ENCODE results near the gene CDH15. TPM values are rescaled to one million over a fixed set of nuclear protein-coding genes. Genes with fewer than 3 reads are reported as not detected.

CDH15 gene
- total RNA-seq, 1 experiment from 2014 or later = 3.8 TPM

DNA sequence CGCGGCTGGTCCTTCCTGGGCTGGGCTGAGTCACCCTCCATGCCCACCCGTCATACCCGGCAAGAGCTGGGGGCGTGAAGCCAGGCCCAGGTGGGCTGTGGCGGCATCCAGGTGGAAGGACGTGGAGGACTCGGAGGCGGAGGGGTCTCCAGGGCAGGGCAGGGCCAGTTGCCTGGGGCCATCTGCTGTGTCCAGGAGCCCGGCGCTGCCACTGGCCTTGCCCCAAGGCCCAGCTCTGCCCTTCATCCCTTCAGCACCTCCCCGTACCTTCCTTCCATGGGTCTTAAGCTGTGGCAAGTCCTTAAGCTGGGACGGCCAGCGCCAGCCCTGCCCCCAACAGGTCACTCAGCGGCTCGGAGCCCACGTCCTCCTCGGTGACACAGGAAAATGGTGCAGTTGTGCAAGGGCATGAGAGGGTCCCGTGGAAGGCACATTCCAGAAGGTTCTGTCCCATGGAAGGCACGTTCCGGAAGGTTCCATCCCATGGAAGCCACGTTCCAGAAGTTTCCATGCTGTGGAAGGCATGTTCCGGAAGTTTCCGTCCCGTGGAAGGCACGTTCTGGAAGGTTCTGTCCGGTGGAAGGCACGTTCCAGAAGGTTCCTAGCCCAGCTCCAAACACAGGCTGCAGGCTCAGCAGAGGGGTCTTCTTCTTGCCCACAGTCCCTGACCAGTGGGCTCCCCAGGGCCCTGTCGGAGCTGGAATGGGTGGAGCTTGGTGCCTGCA lies 10.4 kb upstream of the CDH15 start:
- H3K4me3 ChIP-seq (replicated peaks in 1 of 2; ENCODE audit: low read depth in 1 of 2, low read length in 2 of 2) = no peak overlapping the region
- no peak overlapping the region for H3K4me2 ChIP-seq (ENCODE audit: low read length)
- intact Hi-C loops (cut with micrococcal nuclease) = no loop called here
- no peak overlapping the region; the same call in 1 of the 2 replicates for H3K27ac ChIP-seq (ENCODE audit: low read depth, low read length)
- H3K36me3 ChIP-seq (ENCODE audit: control insufficient read depth in 1 of 2, insufficient read depth in 2 of 2, low read length in 2 of 2) = no peaks in the 10 kb centered on the region
- H2AFZ ChIP-seq (ENCODE audit: low read depth, low read length, poor library complexity, severe bottlenecking) = no peak overlapping the region
- H3K9me2 ChIP-seq (ENCODE audit: insufficient read depth) = no peaks in the 10 kb centered on the region
- CTCF ChIA-PET = interaction anchor here (0.6 kb wide), 1 partner anchor 46 kb away, joined by 3 read pairs; no protein-coding TSS in a partner anchor
- DNase-seq (ENCODE audit: low read depth, low spot score) = no peak
- POLR2A ChIA-PET = no interaction called here
- peaks cover 0 to 15% of the 10 kb centered on the region in 2 experiments; a peak in 1 of 4 replicates for H3K9me3 ChIP-seq (ENCODE audit: control insufficient read depth in 1 of 2, insufficient read depth in 1 of 2, low read depth in 1 of 2, low read length in 2 of 2)
- no TSS peak for BruUV-seq (replicated peaks)
- no peaks in the 10 kb centered on the region for H3K27me3 ChIP-seq (ENCODE audit: insufficient read depth, low read length)
- RAD21 ChIA-PET (ENCODE audit: low non-redundant PET in 1 of 2, low total read pairs in 2 of 2, uncharacterized antibody in 2 of 2, unreplicated experiment in 2 of 2) = no interaction called here
- no peak for ATAC-seq
- H3K9ac ChIP-seq (ENCODE audit: low read length) = no peak overlapping the region
- no peaks in the 10 kb centered on the region for H3K79me2 ChIP-seq (ENCODE audit: insufficient read depth, low read length)
- TF ChIP-seq SRF (IDR thresholded peaks at IDR 0.05; ENCODE audit: low read depth) = no peak
- H4K20me1 ChIP-seq (ENCODE audit: insufficient read depth) = no peaks in the 10 kb centered on the region
- no peaks in the 10 kb centered on the region for H3K4me1 ChIP-seq (ENCODE audit: control insufficient read depth in 1 of 2, insufficient read depth in 2 of 2, low read length in 2 of 2)

DNA sequence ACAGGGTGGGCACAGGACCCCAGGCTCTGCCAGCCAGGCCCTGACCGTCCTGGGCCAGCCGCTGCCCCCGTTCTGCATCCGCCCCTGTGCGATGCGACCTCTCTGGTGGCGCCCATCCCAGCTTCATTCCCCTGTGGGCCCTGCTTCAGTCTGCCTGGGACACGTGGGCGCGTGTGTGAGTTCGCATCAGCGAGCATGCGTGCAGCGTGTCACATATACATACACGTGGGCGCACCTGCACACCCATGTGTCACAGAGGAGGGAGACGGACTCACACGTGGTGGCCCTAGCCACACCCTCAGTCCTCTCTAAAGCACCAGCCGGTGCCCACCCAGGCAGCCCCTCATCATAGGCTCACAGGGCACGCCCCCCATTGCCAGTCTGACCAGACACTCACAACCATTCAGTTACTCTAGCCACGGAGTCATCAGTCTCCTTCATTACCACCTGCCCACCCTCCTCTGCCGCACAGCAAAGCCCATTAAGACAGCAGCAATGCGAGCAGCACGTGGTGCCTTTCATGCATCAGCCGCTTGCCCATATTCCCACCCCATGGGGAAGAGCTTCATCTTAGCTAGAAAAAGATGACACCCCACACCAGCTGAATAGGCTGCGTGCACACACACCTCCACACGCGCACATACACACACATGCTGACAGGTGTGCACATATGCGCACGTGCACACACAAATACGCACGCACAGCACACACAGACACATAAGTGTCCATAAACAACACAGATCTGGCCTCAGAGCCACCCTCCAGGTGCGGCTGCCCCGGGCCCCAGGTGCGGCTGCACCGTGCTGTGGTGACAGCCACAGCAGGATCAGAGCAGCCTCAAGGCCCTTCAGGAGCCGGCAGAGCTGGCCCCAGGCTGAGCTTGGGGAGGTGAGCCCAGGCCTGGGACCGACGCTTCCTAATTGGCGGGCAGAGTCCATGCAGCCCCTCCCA lies 9.5 kb upstream of the CDH15 start:
- CTCF ChIA-PET = no interaction called here
- ATAC-seq (no peak), DNase-seq (ENCODE audit: low read depth, low spot score) (no peak)
- H3K27me3 ChIP-seq (ENCODE audit: insufficient read depth, low read length) = no peaks in the 10 kb centered on the region
- no peaks in the 10 kb centered on the region for H4K20me1 ChIP-seq (ENCODE audit: insufficient read depth)
- no peak overlapping the region for H3K9ac ChIP-seq (ENCODE audit: low read length)
- no peak overlapping the region for H3K4me2 ChIP-seq (ENCODE audit: low read length)
- no peaks in the 10 kb centered on the region for H3K79me2 ChIP-seq (ENCODE audit: insufficient read depth, low read length)
- H3K9me3 ChIP-seq (ENCODE audit: control insufficient read depth in 1 of 2, insufficient read depth in 1 of 2, low read depth in 1 of 2, low read length in 2 of 2) = peaks cover 0 to 15% of the 10 kb centered on the region in 2 experiments; a peak in 1 of 4 replicates
- H3K36me3 ChIP-seq (ENCODE audit: control insufficient read depth in 1 of 2, insufficient read depth in 2 of 2, low read length in 2 of 2) = no peaks in the 10 kb centered on the region
- no peak overlapping the region for H3K4me3 ChIP-seq (replicated peaks in 1 of 2; ENCODE audit: low read depth in 1 of 2, low read length in 2 of 2)
- peaks cover 2 to 4% of the 10 kb centered on the region in 2 experiments for H3K4me1 ChIP-seq (ENCODE audit: control insufficient read depth in 1 of 2, insufficient read depth in 2 of 2, low read length in 2 of 2)
- POLR2A ChIA-PET = no interaction called here
- no peaks in the 10 kb centered on the region for H3K9me2 ChIP-seq (ENCODE audit: insufficient read depth)
- RAD21 ChIA-PET (ENCODE audit: low non-redundant PET in 1 of 2, low total read pairs in 2 of 2, uncharacterized antibody in 2 of 2, unreplicated experiment in 2 of 2) = no interaction called here
- BruUV-seq (replicated peaks) = no TSS peak
- intact Hi-C loops (cut with micrococcal nuclease) = no loop called here
- no peak overlapping the region for H2AFZ ChIP-seq (ENCODE audit: low read depth, low read length, poor library complexity, severe bottlenecking)
- no peak overlapping the region; the same call in 1 of the 2 replicates for H3K27ac ChIP-seq (ENCODE audit: low read depth, low read length)
- no peak for TF ChIP-seq EGR1 (IDR thresholded peaks at IDR 0.05; ENCODE audit: low read depth)
- no peak for TF ChIP-seq POLR2AphosphoS5 (IDR thresholded peaks at IDR 0.05; ENCODE audit: low read depth, low read length)
- TF ChIP-seq POLR2A (IDR thresholded peaks at IDR 0.05; ENCODE audit: borderline replicate concordance, extremely low read depth, insufficient read depth, insufficient read length) = no peak
- TF ChIP-seq, protein P1, sequence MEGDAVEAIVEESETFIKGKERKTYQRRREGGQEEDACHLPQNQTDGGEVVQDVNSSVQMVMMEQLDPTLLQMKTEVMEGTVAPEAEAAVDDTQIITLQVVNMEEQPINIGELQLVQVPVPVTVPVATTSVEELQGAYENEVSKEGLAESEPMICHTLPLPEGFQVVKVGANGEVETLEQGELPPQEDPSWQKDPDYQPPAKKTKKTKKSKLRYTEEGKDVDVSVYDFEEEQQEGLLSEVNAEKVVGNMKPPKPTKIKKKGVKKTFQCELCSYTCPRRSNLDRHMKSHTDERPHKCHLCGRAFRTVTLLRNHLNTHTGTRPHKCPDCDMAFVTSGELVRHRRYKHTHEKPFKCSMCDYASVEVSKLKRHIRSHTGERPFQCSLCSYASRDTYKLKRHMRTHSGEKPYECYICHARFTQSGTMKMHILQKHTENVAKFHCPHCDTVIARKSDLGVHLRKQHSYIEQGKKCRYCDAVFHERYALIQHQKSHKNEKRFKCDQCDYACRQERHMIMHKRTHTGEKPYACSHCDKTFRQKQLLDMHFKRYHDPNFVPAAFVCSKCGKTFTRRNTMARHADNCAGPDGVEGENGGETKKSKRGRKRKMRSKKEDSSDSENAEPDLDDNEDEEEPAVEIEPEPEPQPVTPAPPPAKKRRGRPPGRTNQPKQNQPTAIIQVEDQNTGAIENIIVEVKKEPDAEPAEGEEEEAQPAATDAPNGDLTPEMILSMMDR (IDR thresholded peaks at IDR 0.05 in 2 of 3, conservative IDR thresholded peaks at IDR 0.05 in 1 of 3; ENCODE audit: borderline replicate concordance in 1 of 3, insufficient read depth in 1 of 3, low read depth in 2 of 3, low read length in 2 of 3) = no peak
- TF ChIP-seq TCF7L2 (IDR thresholded peaks at IDR 0.05; ENCODE audit: borderline replicate concordance, extremely low read depth, insufficient read depth, insufficient read length) = no peak
- no peak for TF ChIP-seq CEBPB (IDR thresholded peaks at IDR 0.05; ENCODE audit: low read depth)
- TF ChIP-seq, protein P2, sequence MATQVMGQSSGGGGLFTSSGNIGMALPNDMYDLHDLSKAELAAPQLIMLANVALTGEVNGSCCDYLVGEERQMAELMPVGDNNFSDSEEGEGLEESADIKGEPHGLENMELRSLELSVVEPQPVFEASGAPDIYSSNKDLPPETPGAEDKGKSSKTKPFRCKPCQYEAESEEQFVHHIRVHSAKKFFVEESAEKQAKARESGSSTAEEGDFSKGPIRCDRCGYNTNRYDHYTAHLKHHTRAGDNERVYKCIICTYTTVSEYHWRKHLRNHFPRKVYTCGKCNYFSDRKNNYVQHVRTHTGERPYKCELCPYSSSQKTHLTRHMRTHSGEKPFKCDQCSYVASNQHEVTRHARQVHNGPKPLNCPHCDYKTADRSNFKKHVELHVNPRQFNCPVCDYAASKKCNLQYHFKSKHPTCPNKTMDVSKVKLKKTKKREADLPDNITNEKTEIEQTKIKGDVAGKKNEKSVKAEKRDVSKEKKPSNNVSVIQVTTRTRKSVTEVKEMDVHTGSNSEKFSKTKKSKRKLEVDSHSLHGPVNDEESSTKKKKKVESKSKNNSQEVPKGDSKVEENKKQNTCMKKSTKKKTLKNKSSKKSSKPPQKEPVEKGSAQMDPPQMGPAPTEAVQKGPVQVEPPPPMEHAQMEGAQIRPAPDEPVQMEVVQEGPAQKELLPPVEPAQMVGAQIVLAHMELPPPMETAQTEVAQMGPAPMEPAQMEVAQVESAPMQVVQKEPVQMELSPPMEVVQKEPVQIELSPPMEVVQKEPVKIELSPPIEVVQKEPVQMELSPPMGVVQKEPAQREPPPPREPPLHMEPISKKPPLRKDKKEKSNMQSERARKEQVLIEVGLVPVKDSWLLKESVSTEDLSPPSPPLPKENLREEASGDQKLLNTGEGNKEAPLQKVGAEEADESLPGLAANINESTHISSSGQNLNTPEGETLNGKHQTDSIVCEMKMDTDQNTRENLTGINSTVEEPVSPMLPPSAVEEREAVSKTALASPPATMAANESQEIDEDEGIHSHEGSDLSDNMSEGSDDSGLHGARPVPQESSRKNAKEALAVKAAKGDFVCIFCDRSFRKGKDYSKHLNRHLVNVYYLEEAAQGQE (IDR thresholded peaks at IDR 0.05; ENCODE audit: low read depth) = no peak
- no peak for TF ChIP-seq EZH2phosphoT487 (IDR thresholded peaks at IDR 0.05; ENCODE audit: borderline replicate concordance)
- TF ChIP-seq, protein P3, sequence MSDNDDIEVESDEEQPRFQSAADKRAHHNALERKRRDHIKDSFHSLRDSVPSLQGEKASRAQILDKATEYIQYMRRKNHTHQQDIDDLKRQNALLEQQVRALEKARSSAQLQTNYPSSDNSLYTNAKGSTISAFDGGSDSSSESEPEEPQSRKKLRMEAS (IDR thresholded peaks at IDR 0.05) = no peak
- TF ChIP-seq ZFX (IDR thresholded peaks at IDR 0.05) = no peak
- TF ChIP-seq CBX3 (IDR thresholded peaks at IDR 0.05; ENCODE audit: low read depth) = no peak

All from HCT116 (cell line).